ENCODE measurements around the gene EHMT2.
"Not testable (repeated sequence)": the region's sequence is repeated elsewhere in the genome, so short reads cannot be mapped to it uniquely, and the experiment has no call there.

EHMT2 gene

DNA sequence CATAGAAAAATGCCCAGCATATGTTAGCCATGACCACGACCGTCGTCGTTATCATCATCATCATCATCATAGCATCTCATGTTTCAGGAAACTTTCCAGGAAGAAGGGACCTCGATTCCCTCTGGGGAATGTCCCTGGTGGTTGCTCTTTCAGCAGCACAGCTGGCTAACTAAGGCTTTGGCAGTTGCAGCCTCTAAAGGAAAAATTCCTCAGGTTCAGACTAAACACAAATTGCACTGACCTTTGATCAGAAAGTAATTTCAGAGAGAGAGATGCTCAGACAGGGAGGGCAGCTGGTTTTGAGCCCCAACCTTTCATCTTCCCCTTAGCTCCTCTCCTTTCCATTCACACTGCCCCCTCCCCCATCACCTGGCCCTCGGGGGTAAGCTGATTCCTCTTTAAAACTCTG is 42.8 kb upstream of the EHMT2 start:
- DNase-seq (ENCODE audit: low spot score): no peak
- TF ChIP-seq, protein P1, sequence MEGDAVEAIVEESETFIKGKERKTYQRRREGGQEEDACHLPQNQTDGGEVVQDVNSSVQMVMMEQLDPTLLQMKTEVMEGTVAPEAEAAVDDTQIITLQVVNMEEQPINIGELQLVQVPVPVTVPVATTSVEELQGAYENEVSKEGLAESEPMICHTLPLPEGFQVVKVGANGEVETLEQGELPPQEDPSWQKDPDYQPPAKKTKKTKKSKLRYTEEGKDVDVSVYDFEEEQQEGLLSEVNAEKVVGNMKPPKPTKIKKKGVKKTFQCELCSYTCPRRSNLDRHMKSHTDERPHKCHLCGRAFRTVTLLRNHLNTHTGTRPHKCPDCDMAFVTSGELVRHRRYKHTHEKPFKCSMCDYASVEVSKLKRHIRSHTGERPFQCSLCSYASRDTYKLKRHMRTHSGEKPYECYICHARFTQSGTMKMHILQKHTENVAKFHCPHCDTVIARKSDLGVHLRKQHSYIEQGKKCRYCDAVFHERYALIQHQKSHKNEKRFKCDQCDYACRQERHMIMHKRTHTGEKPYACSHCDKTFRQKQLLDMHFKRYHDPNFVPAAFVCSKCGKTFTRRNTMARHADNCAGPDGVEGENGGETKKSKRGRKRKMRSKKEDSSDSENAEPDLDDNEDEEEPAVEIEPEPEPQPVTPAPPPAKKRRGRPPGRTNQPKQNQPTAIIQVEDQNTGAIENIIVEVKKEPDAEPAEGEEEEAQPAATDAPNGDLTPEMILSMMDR (IDR thresholded peaks at IDR 0.05; ENCODE audit: extremely low read depth, insufficient read depth, missing control alignments): no peak
- in situ Hi-C loops (cut with MboI; ENCODE audit: low pct_unique_long_range_greater_than_20kb, low sequenced_read_pairs, unreplicated experiment): no loop called here

DNA sequence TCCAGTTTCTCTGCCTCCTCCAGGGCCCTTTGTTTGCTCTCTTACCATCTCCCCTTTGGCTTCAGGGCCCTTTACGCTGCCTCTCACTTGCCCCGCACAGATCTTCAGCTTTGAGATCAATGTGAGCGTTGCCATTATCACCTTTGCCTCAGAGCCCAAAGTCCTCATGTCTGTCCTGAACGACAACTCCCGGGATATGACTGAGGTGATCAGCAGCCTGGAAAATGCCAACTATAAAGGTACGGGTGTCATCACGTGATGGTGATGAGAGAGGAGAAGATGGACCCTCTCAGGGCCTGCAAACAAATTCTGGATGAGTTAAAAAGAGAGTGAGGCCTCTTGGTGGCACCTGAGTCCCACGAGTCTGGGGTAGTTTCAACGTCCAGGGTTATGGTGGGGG is 38.3 kb upstream of the EHMT2 start:
- in situ Hi-C loops (cut with MboI; ENCODE audit: low pct_unique_long_range_greater_than_20kb, low sequenced_read_pairs, unreplicated experiment): no loop called here
- no peak for DNase-seq (ENCODE audit: low spot score)
- TF ChIP-seq, protein P1 (IDR thresholded peaks at IDR 0.05; ENCODE audit: extremely low read depth, insufficient read depth, missing control alignments): no peak

DNA sequence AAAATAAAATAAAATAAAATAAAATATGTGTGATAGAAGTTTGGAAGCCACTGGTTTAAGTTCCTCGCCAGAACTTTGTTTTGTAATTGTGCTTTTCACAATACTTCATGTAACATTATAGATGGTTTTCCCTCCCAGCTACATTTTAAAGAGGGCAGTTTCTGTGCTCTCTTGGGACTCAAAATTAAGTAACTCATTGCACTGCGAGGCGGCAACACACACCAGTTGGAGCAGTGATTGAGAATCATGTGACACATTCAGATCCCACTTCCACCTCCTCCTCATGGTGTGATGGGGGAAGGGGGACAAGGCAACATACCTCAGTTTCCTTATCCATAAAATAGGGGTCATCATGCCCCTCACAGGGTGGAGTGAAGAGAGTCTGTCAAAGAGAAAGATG is 37.5 kb upstream of the EHMT2 start:
- DNase-seq (ENCODE audit: low spot score): no peak
- TF ChIP-seq, protein P1 (IDR thresholded peaks at IDR 0.05; ENCODE audit: extremely low read depth, insufficient read depth, missing control alignments): no peak
- in situ Hi-C loops (cut with MboI; ENCODE audit: low pct_unique_long_range_greater_than_20kb, low sequenced_read_pairs, unreplicated experiment): no loop called here

DNA sequence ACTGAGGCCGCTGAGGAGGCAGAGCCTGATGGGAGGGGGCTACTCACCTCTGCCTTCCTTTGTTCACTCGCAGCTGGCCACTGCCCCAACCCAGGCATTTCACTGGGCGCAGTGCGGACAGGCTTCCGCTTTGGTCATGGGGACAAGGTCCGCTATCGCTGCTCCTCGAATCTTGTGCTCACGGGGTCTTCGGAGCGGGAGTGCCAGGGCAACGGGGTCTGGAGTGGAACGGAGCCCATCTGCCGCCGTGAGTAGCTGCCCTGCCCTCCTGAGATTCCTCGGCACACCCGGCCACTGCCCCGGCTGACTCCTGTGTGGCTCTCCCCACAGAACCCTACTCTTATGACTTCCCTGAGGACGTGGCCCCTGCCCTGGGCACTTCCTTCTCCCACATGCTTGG is 36.0 kb upstream of the EHMT2 start:
- no peak for DNase-seq (ENCODE audit: low spot score)
- TF ChIP-seq, protein P1 (IDR thresholded peaks at IDR 0.05; ENCODE audit: extremely low read depth, insufficient read depth, missing control alignments): no peak
- in situ Hi-C loops (cut with MboI; ENCODE audit: low pct_unique_long_range_greater_than_20kb, low sequenced_read_pairs, unreplicated experiment): no loop called here

DNA sequence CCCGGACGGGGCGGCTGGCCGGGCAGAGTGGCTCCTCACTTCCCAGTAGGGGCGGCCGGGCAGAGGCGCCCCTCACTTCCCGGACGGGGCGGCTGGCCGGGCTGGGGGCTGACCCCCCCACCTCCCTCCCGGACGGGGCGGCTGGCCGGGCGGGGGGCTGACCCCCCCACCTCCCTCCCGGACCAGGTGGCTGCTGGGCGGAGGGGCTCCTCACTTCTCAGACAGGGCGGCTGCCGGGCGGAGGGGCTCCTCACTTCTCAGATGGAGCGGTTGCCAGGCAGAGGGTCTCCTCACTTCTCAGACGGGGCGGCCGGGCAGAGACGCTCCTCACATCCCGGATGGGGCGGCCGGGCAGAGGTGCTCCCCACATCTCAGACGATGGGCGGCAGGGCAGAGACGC is 34.6 kb upstream of the EHMT2 start:
- DNase-seq (ENCODE audit: low spot score); in situ Hi-C loops (cut with MboI; ENCODE audit: low pct_unique_long_range_greater_than_20kb, low sequenced_read_pairs, unreplicated experiment): not testable (repeated sequence)

DNA sequence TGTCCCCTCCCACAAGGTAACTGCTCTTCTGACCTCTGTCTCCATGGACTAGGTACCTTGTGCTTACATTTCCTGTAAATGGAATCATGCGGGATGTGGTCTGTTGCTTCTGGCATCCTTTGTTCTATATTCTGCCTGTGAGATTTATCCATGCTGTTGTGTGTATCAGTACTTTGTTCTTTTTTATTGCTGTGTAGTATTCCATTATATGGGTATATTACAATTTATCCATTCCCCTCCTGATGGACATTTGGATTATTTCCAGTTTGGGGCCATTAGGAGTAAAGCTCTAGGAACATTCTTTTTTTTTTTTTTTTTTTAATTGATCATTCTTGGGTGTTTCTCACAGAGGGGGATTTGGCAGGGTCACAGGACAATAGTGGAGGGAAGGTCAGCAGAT is 33.5 kb upstream of the EHMT2 start:
- in situ Hi-C loops (cut with MboI; ENCODE audit: low pct_unique_long_range_greater_than_20kb, low sequenced_read_pairs, unreplicated experiment): no loop called here
- TF ChIP-seq, protein P1 (IDR thresholded peaks at IDR 0.05; ENCODE audit: extremely low read depth, insufficient read depth, missing control alignments): no peak
- DNase-seq (ENCODE audit: low spot score): no peak

DNA sequence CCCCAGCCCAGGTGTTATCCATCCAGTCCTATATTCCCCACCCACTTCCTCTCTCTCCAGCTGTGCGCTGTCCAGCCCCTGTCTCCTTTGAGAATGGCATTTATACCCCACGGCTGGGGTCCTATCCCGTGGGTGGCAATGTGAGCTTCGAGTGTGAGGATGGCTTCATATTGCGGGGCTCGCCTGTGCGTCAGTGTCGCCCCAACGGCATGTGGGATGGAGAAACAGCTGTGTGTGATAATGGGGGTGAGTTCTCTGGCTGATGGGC is 31.1 kb upstream of the EHMT2 start:
- in situ Hi-C loops (cut with MboI; ENCODE audit: low pct_unique_long_range_greater_than_20kb, low sequenced_read_pairs, unreplicated experiment): no loop called here
- DNase-seq (ENCODE audit: low spot score): no peak
- TF ChIP-seq, protein P1 (IDR thresholded peaks at IDR 0.05; ENCODE audit: extremely low read depth, insufficient read depth, missing control alignments): no peak

Data from GM13977 (cell line).